Renal cortical epithelial cell (primary cell): ENCODE results near the gene KRTAP4-9. TPM values are rescaled to one million over a fixed set of nuclear protein-coding genes. Genes with fewer than 3 reads are reported as not detected.
"Not testable (repeated sequence)": the region's sequence is repeated elsewhere in the genome, so short reads cannot be mapped to it uniquely, and the experiment has no call there.

ENCODE experiments used
- DNase-seq: peaks from one replicate; pipeline ENCODE4 v3.0.0-alpha.2; 2011; ENCODE audit warnings: low read depth
- total RNA-seq: library from RNA; depleted of rRNA; stranded (reverse); fragments of >200 nt; gene quantifications from 2 replicates; pipeline ENCODE4 v1.2.3, GENCODE V29; 2014

KRTAP4-9 gene
- total RNA-seq, 1 donor from 2014 or later = not detected

DNA sequence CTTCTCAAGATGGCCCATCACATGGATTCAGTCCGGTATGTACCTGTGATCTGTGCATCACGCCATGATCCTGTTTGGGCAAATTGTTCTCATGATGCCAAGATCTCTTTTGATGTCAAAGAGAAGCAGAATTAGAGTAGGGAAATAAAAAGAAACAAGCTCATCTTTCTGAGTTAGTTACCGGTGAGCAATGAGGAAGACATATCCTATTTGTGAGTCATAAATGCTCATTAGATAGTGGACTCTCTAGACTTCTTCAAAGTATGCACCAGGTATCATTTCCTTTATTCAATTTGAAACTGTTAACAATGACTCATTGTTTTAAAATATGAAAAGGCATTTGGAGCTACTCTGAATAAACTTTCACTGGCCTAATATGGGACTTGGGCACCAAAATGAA, 26.8 kb downstream of the KRTAP4-9 start:
- DNase-seq = peak; percentile 57

DNA sequence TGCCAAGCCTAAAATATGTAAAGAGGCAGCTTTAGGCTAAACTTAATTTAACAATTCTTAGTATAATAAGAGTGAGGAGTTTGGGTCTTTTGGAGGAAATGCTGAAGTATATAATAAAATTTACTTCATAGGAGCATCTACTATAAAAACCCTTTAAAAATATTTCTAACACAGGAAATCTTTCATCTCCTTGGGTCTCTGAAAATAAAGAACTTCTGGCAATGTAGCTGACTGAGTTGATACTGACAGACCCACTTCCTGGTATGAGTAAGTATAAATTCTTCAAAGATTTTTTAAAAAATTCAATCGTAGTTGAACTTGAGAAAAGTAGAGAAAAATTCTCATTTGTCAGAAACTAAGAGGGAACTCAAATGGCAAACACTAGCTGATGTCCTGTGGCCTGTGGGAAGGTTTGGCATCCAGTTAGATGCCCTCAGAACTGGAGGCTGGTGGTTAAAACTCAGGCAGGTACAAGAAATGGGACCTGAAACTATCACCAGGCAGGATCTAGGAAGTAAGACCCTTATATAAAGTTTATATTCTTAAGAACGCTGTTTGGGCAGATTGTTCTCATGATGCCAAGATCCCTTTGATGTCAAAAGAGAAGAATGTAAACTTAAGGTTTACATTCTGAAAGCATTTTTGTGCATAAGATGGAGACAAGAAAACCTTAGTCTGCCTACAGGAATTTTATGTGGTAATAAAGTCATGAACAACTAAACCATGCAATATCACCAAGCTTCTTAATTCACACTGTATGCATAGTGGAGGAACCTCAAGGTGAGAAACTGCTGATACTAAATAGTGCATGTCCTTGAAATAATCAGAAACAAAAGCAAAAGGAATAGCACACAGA, 28.9 kb downstream of the KRTAP4-9 start:
- DNase-seq = no peak

DNA sequence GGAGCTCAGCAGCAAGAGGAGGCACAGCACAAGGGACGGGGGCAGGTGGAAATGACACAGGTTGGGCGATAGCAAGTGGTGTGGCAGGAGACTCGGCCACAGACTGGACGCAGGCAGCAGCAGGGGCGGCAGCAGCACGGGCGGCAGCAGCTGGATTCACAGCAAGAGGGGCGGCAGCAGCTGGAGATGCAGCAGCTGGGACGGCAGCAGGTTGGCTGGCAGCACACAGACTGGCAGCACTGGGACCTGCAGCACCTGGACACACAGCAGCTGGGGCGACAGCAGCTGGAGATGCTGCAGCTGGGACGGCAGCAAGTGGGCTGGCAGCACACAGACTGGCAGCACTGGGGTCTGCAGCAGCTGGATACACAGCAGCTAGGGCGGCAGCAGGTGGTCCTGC, 34.7 kb downstream of the KRTAP4-9 start:
- DNase-seq = not testable (repeated sequence)

DNA sequence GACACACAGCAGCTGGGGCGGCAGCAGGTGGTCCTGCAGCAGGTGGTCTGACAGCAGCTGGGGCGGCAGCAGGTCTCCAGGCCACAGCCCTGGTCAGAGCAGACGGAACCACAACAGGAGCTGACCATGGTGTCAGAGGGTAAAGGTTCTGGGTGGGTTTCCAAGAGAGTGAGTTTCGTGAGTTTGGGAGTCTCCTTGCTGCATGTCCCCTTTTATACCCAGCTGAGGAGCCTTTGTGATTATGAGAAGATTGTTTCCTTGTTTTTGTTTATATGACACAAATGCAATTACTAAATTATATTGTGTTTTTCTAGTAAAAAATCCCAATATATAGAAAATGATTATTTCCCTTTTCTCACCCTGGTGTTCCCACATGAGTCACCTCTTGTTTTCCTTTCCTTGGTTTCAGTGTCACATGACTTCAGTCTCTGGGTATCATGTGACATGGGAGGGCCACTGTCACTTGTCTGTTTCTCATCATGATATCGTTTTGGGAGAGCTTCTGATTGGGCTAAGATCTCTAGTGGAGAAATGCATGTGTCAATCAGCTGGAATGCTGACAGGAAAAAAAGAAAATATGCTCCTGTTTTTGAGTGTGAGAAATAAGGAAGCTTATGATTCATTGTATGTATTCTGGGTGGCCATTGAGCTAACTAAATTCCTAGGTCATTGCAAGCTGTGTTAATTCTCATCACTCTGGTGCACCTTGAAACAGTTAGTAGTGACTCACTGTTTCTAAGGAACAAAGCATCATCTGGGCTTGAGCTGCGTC, 35.4 kb downstream of the KRTAP4-9 start, which contains the start of gene KRTAP4-6:
Gene KRTAP4-6, minus strand, starts transcription at position 185 of the 772 bp plus-strand sequence. Its CDS starts 57 bp downstream, at position 128.
- DNase-seq = peak; percentile 92

DNA sequence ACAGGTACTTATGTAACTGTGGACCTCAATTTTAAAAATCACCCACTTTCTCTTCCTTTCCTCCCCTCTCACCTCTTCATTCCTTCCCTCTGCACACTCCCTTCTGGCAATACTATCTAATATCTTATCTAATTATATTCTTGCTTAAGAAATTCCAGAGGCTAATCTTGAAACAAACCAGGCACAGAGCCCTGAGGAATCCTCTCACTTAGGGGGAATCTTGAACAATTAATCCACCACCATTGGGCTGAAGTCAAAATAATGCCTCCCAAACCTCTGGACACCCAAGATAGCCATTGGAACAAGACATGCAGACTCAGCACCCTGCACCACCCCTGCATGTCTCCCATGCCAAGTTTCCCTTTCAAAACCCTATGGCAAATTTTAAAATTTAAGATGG, 36.2 kb downstream of the KRTAP4-9 start:
- DNase-seq = no peak

DNA sequence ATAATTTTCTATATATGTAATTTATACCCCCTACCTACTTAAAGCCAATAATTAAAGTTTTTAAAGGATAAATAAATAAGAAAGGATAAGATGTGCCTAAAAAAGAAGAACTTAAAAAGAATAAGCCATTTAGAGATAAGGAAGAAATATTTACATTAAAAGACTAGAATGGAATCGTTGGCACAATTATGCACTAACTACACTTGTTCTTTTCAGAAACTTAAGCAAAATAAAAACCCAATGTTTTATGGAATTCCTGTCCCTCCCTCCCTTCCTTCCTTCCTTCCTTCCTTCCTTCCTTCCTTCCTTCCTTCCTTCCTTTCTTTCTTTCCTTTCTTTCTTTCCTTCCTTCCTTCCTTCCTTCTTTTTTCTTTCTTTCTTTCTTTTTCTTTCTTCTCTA, 39.7 kb downstream of the KRTAP4-9 start:
- DNase-seq = no peak

DNA sequence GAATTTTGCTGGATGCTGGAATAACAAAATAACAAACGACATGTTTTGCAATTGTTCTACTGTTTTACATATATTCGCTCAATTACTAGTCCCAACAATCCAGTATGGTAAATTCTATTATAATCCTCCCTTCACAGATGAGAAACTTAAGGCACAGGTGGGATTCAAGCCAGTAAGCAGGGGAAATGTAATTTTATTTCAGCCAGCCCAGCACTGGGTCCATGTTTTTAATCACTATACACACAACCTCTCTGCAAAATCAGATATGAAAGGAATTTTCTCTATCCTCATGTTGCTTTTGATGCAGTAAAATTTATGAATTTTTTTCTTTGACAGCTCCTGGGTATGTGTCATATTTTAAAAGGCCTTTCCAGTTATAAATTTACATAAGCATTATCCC, 40.1 kb downstream of the KRTAP4-9 start:
- no peak for DNase-seq

DNA sequence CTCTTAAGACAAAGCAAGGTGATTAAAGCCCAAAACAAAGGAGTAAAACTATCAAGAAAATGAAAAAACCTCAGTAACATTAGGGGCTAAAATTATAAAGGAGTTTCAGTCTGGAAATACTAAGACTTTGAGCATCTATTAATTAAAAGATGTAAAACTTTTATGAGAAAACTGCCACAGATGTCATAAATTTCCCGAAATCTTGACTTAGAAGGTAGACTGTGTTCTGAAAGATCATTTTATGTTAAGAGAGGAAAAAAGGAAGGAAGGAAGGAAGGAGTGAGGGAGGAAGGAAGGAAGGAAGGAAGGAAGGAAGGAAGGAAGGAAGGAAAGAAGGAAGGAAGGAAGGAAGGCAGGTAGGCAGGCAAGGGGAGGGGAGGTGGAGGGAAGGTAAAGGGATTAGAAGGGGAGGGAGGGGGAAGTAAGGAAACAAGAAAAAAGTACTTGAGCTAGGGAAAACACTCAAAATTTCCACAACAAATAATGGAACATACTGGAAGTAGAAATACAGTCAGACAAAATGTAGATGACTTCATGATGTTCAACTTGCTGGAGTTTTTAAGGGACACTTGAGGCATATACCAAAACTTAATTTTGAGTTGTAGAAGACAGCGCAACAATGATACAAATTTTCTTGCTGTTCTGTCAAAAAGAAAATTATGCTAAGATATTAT, 42.5 kb downstream of the KRTAP4-9 start:
- DNase-seq = no peak

DNA sequence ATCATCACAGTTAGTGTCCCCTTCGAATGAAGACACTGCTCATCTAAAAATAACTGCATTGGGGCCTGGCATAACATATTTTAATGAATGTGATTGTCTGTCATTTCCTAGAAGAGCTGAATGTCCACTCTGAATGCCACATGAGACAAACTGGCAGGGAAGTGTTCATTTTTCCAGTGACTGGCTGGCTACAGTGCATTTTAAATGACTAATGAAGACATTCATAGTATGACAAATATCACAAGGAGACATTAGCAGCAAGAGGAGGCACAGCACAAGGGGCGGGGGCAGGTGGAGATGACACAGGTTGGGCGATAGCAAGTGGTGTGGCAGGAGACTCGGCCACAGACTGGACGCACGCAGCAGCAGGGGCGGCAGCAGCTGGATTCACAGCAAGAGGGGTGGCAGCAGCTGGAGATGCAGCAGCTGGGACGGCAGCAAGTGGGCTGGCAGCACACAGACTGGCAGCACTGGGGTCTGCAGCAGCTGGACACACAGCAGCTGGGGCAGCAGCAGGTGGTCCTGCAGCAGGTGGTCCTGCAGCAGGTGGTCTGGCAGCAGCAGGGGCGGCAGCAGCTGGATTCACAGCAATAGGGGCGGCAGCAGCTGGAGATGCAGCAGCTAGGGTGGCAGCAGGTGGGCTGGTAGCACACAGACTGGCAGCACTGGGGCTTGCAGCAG, 43.9 kb downstream of the KRTAP4-9 start:
- not testable (repeated sequence) for DNase-seq

DNA sequence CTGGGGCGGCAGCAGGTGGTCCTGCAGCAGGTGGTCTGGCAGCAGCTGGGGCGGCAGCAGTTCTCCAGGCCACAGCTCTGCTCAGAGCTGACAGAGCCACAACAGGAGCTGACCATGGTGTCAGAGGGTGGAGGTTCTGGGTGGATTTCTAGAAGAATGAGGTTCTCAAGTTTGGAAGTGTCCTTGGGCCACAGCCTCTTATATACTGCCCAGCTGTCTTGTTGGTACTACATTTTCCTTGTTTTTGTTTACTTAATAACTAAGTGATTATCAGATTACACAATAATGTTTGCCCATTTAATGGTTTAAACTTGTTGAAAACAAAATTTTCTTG, 44.4 kb downstream of the KRTAP4-9 start, which contains the start of gene KRTAP4-5:
Gene KRTAP4-5, minus strand, starts transcription at position 174 of the 334 bp plus-strand sequence. Its CDS starts 58 bp downstream, at position 116.
- no peak for DNase-seq

DNA sequence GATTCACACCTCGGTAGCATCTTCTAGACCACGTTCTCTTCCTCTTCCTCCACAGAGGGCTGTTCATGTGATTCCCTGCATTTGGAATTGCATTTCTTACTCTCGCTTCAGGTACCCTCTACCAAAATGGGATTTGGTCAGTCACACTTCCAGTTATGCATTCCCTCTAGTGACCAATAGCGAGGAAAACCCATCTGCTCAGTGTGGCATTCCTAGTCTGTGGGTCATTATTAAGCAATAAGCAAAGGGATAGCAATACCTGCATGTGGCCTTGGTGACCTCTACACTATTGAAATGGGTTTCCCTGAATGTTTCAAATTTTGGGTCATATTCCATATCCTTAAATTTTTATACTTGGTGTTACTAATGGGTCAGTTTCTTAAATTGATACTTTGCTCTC, 44.8 kb downstream of the KRTAP4-9 start:
- no peak for DNase-seq

DNA sequence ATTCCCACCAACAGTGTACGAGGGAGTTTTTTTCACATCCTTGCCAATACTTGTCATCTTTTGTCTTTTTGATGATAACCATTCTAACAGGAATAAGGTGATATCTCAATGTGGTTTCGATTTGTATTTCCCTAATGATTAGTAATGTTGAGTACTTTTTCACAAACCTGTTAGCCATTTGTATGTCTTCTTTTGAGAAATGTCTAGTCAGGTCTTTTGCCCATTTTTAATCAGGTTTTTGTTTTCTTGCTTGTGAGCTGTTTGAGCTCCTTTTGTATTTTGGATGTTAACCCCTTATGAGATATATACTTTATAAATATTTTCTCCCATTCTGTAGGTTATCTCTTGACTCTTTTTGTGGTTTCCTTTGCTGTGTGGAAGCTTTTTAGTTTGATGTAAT, 46.3 kb downstream of the KRTAP4-9 start:
- DNase-seq = no peak

DNA sequence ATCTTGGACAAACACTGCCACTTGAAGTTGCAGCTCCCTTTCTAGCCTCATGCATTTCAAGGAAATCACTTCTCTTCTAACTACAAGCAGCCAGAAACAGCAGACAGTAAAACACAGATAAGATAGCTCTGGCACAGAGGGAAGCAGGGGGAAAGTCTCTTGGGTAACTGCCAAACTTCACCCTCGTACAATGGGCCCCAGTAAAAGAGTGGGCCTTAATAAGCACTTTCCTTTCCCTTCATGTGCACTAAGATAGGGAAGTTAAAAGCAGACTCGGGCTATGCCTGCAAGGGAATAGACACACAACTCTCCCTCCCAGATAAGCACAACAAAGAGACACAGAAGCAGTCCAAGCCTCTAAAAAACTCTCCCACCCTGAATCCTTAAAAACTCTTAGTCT, 48.7 kb downstream of the KRTAP4-9 start:
- no peak for DNase-seq

Other genes starting within 250 kb of the KRTAP4-9 start
- gene KRT12, start 238.2 kb upstream of the KRTAP4-9 start, total RNA-seq = not detected in 2 replicates
- gene KRT20, start 220.1 kb upstream of the KRTAP4-9 start, total RNA-seq = not detected in 2 replicates
- gene KRT23, start 167.7 kb upstream of the KRTAP4-9 start, total RNA-seq = 1.2 and 68.1 TPM in 2 replicates
- not detected in 2 replicates for gene KRT39, start 138.4 kb upstream of the KRTAP4-9 start, total RNA-seq
- gene KRT40, start 121.1 kb upstream of the KRTAP4-9 start, total RNA-seq = not detected in 2 replicates
- gene KRTAP3-3, start 111.2 kb upstream of the KRTAP4-9 start, total RNA-seq = not detected in 2 replicates
- not detected in 2 replicates for gene KRTAP3-2, start 105.5 kb upstream of the KRTAP4-9 start, total RNA-seq
- not detected in 2 replicates for gene KRTAP3-1, start 96.3 kb upstream of the KRTAP4-9 start, total RNA-seq
- not detected in 2 replicates for gene KRTAP1-5, start 78.2 kb upstream of the KRTAP4-9 start, total RNA-seq
- not detected in 2 replicates for gene KRTAP1-4, start 75.2 kb upstream of the KRTAP4-9 start, total RNA-seq
- not detected in 2 replicates for gene KRTAP1-3, start 70.5 kb upstream of the KRTAP4-9 start, total RNA-seq
- gene KRTAP1-1, start 63.9 kb upstream of the KRTAP4-9 start, total RNA-seq = 0.25 and 0.35 TPM in 2 replicates
- not detected in 2 replicates for gene KRTAP2-1, start 58.1 kb upstream of the KRTAP4-9 start, total RNA-seq
- gene KRTAP2-2, start 50.2 kb upstream of the KRTAP4-9 start, total RNA-seq = 0.15 TPM in 1 of 2 replicates, not detected in the other
- 0.55 and 5.9 TPM in 2 replicates for gene KRTAP2-3, start 45.3 kb upstream of the KRTAP4-9 start, total RNA-seq
- gene KRTAP2-4, start 39.5 kb upstream of the KRTAP4-9 start, total RNA-seq = not detected in 2 replicates
- not detected in 2 replicates for gene KRTAP4-7, start 21.2 kb upstream of the KRTAP4-9 start, total RNA-seq
- gene KRTAP4-8, start 7.2 kb upstream of the KRTAP4-9 start, total RNA-seq = not detected in 2 replicates
- gene KRTAP4-16, start 3.2 kb upstream of the KRTAP4-9 start, total RNA-seq = not detected in 2 replicates
- not detected in 2 replicates for gene KRTAP4-11, start 13.0 kb downstream of the KRTAP4-9 start, total RNA-seq
- gene KRTAP4-12, start 18.8 kb downstream of the KRTAP4-9 start, total RNA-seq = not detected in 2 replicates
- gene KRTAP4-6, start 35.2 kb downstream of the KRTAP4-9 start, total RNA-seq = not detected in 2 replicates
- not detected in 2 replicates for gene KRTAP4-5, start 44.4 kb downstream of the KRTAP4-9 start, total RNA-seq
- not detected in 2 replicates for gene KRTAP4-4, start 55.4 kb downstream of the KRTAP4-9 start, total RNA-seq
- not detected in 2 replicates for gene KRTAP4-3, start 62.8 kb downstream of the KRTAP4-9 start, total RNA-seq
- gene KRTAP4-2, start 72.8 kb downstream of the KRTAP4-9 start, total RNA-seq = not detected in 2 replicates
- not detected in 2 replicates for gene KRTAP4-1, start 79.5 kb downstream of the KRTAP4-9 start, total RNA-seq
- not detected in 2 replicates for gene KRTAP9-1, start 84.5 kb downstream of the KRTAP4-9 start, total RNA-seq
- not detected in 2 replicates for gene KRTAP9-2, start 121.3 kb downstream of the KRTAP4-9 start, total RNA-seq
- gene KRTAP9-3, start 127.1 kb downstream of the KRTAP4-9 start, total RNA-seq = not detected in 2 replicates
- not detected in 2 replicates for gene KRTAP9-8, start 132.6 kb downstream of the KRTAP4-9 start, total RNA-seq
- not detected in 2 replicates for gene KRTAP9-4, start 144.3 kb downstream of the KRTAP4-9 start, total RNA-seq
- not detected in 2 replicates for gene KRTAP9-9, start 150.0 kb downstream of the KRTAP4-9 start, total RNA-seq
- gene KRTAP9-6, start 160.0 kb downstream of the KRTAP4-9 start, total RNA-seq = not detected in 2 replicates
- gene KRTAP9-7, start 170.3 kb downstream of the KRTAP4-9 start, total RNA-seq = not detected in 2 replicates
- not detected in 2 replicates for gene KRTAP29-1, start 197.5 kb downstream of the KRTAP4-9 start, total RNA-seq
- not detected in 2 replicates for gene KRTAP16-1, start 203.9 kb downstream of the KRTAP4-9 start, total RNA-seq
- gene KRTAP17-1, start 210.3 kb downstream of the KRTAP4-9 start, total RNA-seq = not detected in 2 replicates
- not detected in 2 replicates for gene KRT33A, start 245.4 kb downstream of the KRTAP4-9 start, total RNA-seq